Subcutaneous adipose tissue (tissue), 4 donors: ENCODE data around the gene LRRC4C. TPM values are rescaled to one million over a fixed set of nuclear protein-coding genes. Genes with fewer than 3 reads are reported as not detected.

ENCODE experiments used
- total RNA-seq, 4 donors: library from RNA; depleted of rRNA; stranded (reverse); fragments of >200 nt; gene quantifications; one replicate each; pipeline ENCODE4 v1.1.0, GENCODE V29; 2016
- TF ChIP-seq, protein P1 (sequence below): fragments of 450-650 bp; IDR thresholded peaks from one replicate; pipeline ENCODE4 v1.5.1; 2016; ENCODE audit warnings: low read depth, mild to moderate bottlenecking, control low read depth, antibody characterized with exemption, moderate library complexity

Gene LRRC4C
- total RNA-seq, 4 donors from 2014 or later = 0.16 to 1.3 (median 1.0) TPM; not detected in 1

DNA sequence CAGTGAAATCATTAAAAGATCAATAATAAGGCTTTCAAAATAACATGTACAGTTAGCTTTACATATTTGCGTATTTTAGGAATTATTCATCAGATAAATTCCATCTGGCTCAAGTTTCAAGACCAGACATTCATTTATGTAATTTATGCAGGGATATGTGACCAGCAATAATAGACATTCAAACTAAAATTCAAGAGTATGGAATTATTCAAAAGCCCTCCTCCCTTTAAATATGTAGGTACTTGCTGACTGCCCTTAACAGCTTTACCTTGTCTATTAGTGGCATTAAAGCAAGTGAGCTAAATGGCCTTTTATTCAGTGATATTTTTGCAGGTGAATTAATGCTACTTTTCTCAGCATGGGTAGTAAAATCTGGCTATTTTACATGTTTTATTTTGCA is 126.1 kb downstream of the LRRC4C start:
- TF ChIP-seq, protein P1, sequence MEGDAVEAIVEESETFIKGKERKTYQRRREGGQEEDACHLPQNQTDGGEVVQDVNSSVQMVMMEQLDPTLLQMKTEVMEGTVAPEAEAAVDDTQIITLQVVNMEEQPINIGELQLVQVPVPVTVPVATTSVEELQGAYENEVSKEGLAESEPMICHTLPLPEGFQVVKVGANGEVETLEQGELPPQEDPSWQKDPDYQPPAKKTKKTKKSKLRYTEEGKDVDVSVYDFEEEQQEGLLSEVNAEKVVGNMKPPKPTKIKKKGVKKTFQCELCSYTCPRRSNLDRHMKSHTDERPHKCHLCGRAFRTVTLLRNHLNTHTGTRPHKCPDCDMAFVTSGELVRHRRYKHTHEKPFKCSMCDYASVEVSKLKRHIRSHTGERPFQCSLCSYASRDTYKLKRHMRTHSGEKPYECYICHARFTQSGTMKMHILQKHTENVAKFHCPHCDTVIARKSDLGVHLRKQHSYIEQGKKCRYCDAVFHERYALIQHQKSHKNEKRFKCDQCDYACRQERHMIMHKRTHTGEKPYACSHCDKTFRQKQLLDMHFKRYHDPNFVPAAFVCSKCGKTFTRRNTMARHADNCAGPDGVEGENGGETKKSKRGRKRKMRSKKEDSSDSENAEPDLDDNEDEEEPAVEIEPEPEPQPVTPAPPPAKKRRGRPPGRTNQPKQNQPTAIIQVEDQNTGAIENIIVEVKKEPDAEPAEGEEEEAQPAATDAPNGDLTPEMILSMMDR = no peak

GRCh38 chr11:41328324-41328723 is 131.1 kb downstream of the LRRC4C start:
- TF ChIP-seq, protein P1 = no peak

GRCh38 chr11:41323446-41323845 is 136.0 kb downstream of the LRRC4C start:
- TF ChIP-seq, protein P1 = no peak

- TF ChIP-seq, protein P1 = no peak
Observed at GRCh38 chr11:41320653-41321052, 138.8 kb downstream of the LRRC4C start.

DNA sequence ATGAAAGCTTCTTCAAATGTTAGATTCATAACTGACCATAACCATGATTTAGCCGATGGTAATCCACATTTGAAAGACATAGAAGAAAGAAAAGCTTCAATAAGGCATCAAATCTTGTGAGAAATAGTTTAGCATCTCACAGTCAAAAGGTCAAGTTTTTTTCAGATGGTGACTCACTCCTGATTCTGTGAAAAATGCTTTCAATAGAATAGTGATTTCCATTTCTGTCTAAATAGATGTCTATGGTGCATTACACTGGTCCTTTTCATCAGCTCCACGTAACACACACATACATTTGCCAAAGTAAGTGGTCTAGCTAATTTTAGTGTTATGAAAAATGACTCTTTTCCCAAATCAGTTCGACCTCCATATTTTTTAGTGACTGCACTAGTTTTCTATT is 139.2 kb downstream of the LRRC4C start:
- TF ChIP-seq, protein P1 = no peak

DNA sequence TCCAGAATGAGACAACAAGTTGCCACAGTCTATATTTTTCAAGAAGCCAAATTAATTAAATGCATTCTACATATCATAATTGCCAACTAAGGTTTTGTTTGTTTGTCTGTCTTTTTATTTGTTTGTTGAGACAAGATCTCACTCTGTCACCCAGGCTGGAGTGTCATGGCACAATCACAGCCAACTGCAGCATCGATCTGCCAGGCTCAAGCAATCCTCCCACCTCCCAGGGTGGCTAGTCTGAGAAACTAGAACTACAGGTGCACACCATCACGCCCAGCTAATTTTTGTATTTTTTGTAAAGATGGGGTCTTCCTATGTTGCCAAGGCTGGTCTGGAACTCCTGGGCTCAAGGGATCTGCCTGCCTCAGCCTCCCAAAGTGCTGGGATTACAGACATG is 140.0 kb downstream of the LRRC4C start:
- TF ChIP-seq, protein P1 = no peak

GRCh38 chr11:41316751-41317150 is 142.7 kb downstream of the LRRC4C start:
- TF ChIP-seq, protein P1 = no peak
